HG03342 (cell line): Measurements from ENCODE around the gene CRACR2B.

Experiments
- ATAC-seq: cut with Tn5 transposase; IDR thresholded peaks from one replicate; pipeline ENCODE4 v1.9.1; 2021; ENCODE audit warnings: mild to moderate bottlenecking, moderate library complexity; ENCODE audit not compliant: unreplicated experiment

CRACR2B gene

GRCh38 chr11:850775-851763 is 23.4 kb downstream of the CRACR2B start:
- no peak for ATAC-seq

- no peak for ATAC-seq
These were observed 25.0 kb downstream of the CRACR2B start for GRCh38 chr11:852762-853161.

DNA sequence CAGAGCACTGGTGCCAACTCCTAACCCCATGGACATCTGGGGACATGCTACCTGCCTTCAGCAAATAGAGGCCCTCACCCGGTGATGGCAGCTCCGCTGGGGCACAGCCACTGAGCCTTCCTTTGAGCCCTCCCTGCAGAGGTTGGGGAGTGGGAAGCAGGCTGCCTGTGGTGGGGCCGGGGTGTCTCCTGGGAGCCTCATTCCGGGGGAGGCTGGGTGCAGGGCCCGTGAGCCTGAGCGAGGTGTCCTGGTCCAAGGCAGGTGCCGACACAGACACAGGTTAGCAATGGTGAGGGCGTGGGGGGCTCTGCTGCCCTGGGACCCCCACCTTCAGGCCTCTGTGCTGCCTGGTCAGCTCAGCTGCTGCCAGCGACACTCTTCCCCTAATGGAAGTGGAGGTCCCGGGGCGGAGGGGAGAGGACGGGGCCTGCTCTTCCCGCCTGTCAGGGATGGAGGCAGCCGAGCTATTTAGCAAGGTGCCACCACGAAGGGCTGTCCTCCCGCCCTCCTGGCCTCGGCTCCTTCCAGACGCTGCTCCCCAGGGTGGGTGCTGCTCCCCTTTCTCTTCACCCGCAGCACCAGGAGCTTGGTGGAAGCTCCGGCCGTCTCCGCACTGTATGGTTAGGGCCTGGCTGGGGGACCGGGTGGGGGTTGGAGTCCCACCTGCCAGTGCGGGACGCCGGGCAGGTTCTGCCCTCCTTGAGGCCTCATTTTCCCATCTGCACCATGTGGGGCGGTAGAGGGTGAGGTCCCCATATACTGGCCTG is 26.1 kb downstream of the CRACR2B start:
- no peak for ATAC-seq

DNA sequence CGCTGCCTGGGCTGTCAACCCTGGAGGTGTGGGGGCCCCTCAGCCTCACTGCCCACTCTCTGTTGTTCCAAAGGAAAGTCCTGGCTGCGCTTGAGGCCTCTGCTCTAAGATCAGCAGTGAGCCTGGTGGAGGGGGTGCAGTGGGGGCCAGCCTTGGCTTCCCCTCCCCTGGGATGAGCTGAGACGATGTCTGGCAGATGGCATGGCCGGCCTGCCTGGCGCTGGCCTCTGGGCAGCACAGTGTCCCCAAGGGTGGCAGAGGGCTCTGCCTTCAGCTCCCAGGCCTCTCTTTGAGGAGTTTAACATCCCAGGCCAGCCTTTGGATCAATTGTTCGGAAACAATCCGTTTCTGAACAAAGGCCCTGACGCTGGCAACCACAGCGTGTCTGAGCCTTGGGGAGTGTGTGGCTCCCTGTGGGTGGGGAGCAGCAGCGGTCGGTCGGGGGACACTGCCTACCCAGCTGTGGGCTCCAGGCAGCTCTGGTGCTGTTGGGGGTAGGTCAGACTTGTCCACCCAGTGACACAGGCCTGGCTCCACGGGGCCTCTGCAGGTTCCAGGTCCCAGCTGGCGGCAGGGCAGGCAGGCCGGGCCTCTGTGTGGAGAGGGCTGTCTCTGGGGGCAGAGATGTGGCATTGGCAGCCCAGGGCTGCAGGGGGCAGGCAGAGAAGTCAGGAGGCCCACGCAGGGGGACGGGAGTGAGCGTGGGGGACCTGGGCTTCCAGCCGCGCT is 27.0 kb downstream of the CRACR2B start:
- ATAC-seq, result no peak

GRCh38 chr11:855330-855674 is 27.6 kb downstream of the CRACR2B start:
- no peak for ATAC-seq

DNA sequence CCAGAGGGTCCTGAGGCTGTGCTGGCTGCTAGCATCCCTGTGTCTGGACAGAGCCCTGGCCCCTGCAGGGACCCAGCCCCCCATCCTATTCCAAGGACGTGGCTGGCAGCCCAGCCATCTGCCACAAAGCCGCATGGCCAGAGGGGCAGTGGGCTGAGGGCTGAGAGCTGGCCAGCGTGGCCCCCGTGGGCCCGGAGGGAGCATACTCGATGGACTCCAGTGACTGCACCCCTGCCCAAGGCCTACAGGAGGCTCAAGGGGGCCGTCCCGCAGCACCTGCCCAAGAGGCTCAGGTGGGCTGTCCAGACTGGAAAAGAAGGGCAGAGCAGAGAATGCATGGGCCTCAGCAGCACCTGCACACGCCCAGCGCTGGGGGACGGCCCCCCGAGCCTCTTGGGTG is 28.1 kb downstream of the CRACR2B start:
- ATAC-seq, result no peak

GRCh38 chr11:856397-856796 is 28.7 kb downstream of the CRACR2B start:
- no peak for ATAC-seq

DNA sequence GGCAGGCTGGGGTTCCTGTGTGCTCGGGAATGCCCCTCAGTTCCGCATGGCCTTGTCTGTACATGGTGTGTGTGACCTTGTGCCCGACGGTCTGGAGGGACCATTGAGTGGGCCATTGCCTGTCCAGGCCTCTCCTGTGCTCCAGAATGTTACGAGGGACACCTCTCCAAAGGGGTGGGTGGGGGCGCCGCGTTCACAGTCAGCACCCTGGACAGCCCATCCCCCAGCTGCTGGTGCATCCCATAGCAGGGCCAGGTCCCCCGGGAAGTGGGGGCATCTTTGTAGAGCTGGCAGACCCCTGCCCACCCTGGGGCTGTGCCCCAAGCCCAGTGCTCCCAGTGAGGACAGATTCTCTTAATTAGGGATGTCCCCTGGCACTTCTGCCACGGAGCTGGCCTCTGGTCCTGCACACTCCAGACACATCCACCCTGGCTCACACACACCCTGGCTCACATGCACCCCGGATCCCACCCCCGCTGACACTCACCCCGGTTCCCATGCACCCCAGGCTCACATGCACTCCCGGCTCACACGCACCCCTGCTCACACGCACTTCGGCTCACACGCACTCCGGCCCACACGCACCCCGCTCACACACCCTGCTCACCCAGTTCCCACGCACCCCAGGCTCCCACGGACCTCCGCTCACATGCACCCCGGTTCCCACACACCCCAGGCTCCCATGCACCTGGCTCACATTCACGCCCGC is 30.5 kb downstream of the CRACR2B start:
- no peak for ATAC-seq

- no peak for ATAC-seq
These were observed 31.1 kb downstream of the CRACR2B start for GRCh38 chr11:858762-859339.

GRCh38 chr11:859394-860131 is 31.8 kb downstream of the CRACR2B start:
- no peak for ATAC-seq

DNA sequence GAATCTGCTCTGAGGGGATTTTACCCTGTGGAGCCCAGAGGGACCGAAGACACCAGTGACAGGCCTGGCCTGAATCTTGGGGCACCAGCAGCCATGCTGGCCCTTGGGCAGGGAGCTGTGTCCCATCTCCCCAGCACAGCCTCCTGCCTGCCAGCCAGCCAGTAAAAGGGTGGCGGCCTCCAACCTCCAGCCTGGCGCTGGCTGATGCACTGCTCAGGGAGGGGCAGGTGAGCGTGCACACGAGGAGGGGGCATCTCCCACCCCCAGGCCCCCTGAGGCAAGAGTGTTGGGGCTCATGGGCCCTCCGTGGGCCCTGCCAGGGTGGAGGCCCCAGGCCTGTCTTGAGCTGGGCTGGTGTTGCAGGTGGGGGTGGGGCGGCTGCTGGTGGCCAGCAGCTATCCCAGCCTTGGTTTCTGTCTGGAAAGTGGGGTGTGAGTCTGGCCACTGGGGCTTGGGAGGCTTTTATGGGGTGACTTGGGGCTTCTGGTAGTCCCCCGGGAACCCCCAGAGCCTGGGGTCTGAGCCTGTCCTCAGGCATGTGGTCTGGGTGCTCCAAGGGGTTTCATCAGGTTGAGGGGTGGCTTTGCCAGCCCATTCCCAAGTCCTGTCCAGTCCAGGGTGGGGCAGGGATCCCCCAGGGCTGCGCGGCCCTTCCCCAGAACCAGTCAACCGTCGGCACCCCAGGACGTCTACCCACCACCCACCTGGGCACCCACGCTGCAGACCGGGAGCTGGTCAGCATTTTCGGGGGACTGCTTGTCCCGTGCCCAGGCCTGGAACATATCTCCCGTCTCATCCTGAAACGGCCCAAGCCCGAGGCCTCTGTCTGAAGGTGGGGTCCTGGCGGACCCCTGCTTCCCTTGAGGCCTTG is 32.8 kb downstream of the CRACR2B start:
- ATAC-seq, result no peak

DNA sequence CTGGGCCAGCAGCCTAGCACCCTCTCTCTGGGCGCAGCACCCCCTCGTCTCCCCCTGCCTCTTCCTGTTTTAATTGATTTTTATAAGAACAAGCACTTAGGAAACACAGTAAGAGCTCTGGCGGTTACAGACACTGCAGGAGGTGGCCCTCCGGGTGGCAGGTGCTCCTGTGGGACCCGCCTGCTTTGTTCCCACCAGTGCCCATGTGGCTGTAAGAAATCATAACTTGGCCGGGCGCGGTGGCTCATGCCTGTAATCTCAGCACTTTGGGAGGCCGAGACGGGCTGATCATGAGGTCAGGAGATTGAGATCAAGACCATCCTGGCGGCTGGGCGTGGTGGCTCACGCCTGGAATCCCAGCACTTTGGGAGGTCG is 33.4 kb downstream of the CRACR2B start:
- ATAC-seq, result no peak

DNA sequence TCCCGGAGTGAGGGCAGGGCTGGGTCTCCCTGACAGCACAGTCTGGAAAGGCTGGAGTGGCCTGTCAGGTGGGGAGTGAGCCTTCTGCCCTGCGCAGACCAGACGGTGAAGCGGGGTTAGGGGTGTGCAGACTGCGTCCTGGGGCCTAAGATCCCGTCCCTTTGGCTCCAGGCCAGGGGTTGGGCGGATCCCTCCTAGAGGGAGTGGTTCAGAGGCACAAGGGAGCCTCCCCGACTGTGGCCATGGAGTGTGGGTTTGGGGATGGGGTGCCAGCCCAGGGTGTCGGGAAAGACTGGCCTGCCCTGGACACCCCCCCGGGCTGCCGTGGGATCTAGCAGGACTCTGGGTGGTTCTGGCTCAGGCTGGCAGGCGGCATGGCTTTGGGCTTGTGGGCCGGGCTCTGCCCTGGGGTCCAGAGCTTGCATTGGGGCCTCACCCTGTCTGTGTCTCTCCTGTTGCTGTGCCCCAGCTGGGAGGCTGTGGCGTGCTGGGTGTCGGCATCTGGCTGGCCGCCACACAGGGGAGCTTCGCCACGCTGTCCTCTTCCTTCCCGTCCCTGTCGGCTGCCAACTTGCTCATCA is 34.5 kb downstream of the CRACR2B start:
- ATAC-seq, result no peak

GRCh38 chr11:862696-863022 is 34.9 kb downstream of the CRACR2B start:
- no peak for ATAC-seq

- ATAC-seq, result no peak
These were observed 35.5 kb downstream of the CRACR2B start for GRCh38 chr11:863023-863909.

DNA sequence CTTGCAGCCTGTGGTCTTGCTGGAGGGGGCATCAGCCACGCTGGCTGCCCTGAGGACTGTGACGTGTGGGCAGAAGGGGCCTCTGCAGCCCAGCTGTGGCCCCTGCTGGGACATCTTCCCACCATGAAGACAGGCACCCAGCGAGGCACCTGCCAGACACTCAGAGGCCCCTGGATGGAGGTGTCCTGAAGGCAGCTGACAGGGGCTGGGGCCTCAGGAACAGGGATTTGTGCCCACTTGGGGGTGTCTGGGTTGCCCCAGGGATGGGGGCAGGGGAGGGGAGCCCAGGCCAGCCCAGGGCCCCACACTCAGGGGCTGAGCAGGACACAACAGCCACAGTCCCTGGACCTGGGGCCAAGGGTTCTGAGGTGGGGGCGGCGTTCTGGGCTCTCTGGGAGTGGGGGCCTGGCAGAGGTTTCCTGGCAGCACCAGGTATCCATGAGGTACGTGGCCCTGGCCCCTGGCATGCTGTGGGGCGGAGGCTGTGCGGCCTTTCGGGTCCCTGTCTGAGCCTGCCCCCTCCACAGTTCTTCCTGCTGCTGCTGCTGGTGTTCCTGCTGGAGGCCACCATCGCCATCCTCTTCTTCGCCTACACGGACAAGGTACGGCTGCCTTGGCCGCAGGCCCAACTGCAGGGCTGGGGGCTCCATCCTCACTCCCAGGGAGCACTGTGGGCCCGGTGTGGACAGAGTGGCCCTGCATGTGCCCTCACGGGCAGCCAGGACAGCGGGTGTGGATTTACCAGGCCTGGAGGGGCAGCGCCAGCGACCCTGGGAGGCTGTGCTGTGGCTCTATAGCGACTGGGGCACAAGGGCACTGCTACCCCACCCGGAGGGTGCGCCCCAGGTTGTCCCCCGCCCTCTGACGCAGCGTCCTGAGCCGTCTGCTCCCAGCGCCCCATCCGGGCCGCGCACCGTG is 36.5 kb downstream of the CRACR2B start:
- no peak for ATAC-seq

DNA sequence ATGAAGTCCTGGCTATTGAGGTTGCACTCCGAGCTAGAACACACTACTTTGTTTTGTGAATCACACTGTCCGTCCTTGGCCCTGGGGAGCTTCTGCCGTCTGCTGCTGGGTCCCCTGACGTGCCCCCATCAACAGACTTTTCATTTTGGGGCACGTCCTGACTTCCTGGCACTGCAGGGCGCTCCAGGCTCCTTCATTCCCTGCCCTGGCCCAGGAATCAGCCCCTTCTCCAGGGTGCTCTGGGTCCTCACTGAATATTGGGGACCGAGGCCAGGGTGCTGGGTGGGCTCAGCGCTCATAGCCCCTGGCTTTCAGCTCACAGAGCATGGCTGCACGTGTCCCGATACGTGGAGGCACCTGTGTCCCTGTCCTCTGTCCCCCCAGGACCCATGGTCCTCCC is 37.2 kb downstream of the CRACR2B start:
- no peak for ATAC-seq
